Skeletal muscle tissue (tissue), 4 donors: Measurements from ENCODE around the gene ITLN2. TPM values are rescaled to one million over a fixed set of nuclear protein-coding genes. Genes with fewer than 3 reads are reported as not detected.
"Not testable (repeated sequence)": the region's sequence is repeated elsewhere in the genome, so short reads cannot be mapped to it uniquely, and the experiment has no call there.

Source experiments
- H3K27ac ChIP-seq: one replicate; pipeline ENCODE4 v1.7.0; 2013; ENCODE audit warnings: mild to moderate bottlenecking, low read depth, low read length, inconsistent platforms
- H3K27me3 ChIP-seq, 3 donors: one replicate each; pipeline ENCODE4 v1.7.0; 2013; ENCODE audit warnings: low read length in 3 of 3; ENCODE audit not compliant: control insufficient read depth in 3 of 3, insufficient read depth in 3 of 3
- H3K36me3 ChIP-seq, 3 donors: one replicate each; pipeline ENCODE4 v1.7.0; 2013; ENCODE audit warnings: low read length in 3 of 3; ENCODE audit not compliant: control insufficient read depth in 3 of 3, insufficient read depth in 3 of 3
- H3K4me1 ChIP-seq, 3 donors: one replicate each; pipeline ENCODE4 v1.7.0; 2013; ENCODE audit warnings: low read length in 3 of 3, mild to moderate bottlenecking in 3 of 3; ENCODE audit not compliant: control insufficient read depth in 3 of 3, insufficient read depth in 3 of 3
- H3K4me3 ChIP-seq, 3 donors: one replicate each; pipeline ENCODE4 v1.7.0; 2013; ENCODE audit warnings: low read length in 3 of 3
- H3K9ac ChIP-seq, 3 donors: one replicate each; pipeline ENCODE4 v1.7.0; 2013; ENCODE audit warnings: low read length in 3 of 3, mild to moderate bottlenecking in 3 of 3, moderate library complexity in 2 of 3, low read depth in 1 of 3
- H3K9me3 ChIP-seq, 3 donors: one replicate each; pipeline ENCODE4 v1.7.0; 2013; ENCODE audit warnings: low read length in 3 of 3; ENCODE audit not compliant: control insufficient read depth in 3 of 3
- total RNA-seq: library from RNA; depleted of rRNA; stranded (reverse); fragments of >200 nt; gene quantifications from one replicate; pipeline ENCODE4 v1.2.3, GENCODE V29; 2014
- donor health status: Osteomylitis.

The ITLN2 gene
- total RNA-seq, 1 donor from 2014 or later: not detected

GRCh38 chr1:160956966-160957365, 2.4 kb upstream of the ITLN2 start:
- H3K27me3 ChIP-seq: peaks cover 2 to 6% (median 3%) of the 10 kb centered on the region in 3 donors
- H3K9ac ChIP-seq: no peak overlapping the region
- no peaks in the 10 kb centered on the region for H3K36me3 ChIP-seq
- no peak overlapping the region for H3K4me3 ChIP-seq
- no peak overlapping the region for H3K27ac ChIP-seq
- H3K4me1 ChIP-seq: no peaks in the 10 kb centered on the region
- H3K9me3 ChIP-seq: no peaks in the 10 kb centered on the region

DNA sequence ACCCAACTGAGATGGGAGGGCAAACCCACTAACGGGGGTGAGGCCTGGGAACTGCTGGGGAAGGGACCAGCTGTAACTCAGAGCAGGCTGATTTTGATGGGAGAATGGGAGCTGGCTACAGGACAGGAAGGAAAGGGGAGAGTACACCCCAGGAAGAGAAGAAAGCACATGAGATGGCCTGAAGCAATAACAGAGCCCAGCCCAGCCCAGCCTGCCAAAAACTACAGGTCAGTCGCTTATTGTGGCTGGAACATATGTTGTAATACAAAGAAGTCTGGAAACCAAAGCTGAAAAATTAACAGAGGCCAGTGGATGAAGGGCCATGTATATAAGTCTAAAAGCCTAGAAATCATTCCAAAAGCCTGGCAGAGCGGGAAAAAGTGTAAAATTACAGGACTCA, 1.6 kb downstream of the ITLN2 start:
- Histone ChIP-seq H3K27me3 (peaks cover 2 to 17% (median 3%) of the 10 kb centered on the region in 3 donors), H3K27ac (no peak overlapping the region), H3K9me3 (no peaks in the 10 kb centered on the region), H3K4me1 (no peaks in the 10 kb centered on the region), H3K9ac (no peak overlapping the region), H3K36me3 (no peaks in the 10 kb centered on the region), H3K4me3 (no peak overlapping the region)

GRCh38 chr1:160952129-160952510, 2.5 kb downstream of the ITLN2 start:
- no peaks in the 10 kb centered on the region for H3K4me1 ChIP-seq
- no peak overlapping the region for H3K27ac ChIP-seq
- H3K9me3 ChIP-seq: no peaks in the 10 kb centered on the region
- peaks cover 2 to 17% (median 3%) of the 10 kb centered on the region in 3 donors for H3K27me3 ChIP-seq
- no peaks in the 10 kb centered on the region for H3K36me3 ChIP-seq
- no peak overlapping the region for H3K4me3 ChIP-seq
- no peak overlapping the region for H3K9ac ChIP-seq

DNA sequence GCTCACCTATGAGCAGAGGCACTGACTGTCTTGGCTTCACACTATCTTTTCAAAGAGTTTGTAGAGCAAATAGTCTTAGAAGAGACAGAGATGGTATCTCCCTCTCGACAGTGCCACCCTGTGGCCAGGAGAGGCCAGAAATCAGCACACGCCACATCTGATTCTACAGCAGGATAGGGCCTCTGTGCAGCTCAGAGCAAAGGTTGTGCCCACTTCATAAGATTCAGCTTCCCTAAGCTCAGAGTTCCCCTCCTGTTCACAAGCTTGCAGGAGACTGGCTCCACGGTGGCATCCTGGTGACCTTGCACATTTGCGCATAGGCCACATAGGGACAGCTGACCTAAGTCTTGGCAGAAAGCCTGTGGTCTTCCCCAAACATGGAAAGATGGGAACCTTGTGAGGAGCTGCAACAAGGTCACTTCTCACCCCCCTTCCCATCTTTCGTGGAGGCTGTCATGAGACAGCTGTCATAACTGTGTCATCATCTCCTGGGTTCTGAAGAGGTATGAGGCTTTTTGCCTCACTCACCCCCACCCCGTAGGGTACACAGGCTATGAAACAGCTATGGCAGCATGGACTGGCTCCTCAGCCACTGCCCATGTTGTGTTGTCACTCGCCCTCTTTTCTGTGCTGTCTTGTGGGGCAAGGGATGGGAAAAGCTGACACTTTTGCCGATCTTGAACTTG, 3.0 kb downstream of the ITLN2 start:
- Histone ChIP-seq H3K9me3 (no peaks in the 10 kb centered on the region), H3K27ac (no peak overlapping the region), H3K36me3 (no peaks in the 10 kb centered on the region), H3K9ac (no peak overlapping the region), H3K27me3 (peaks cover 0 to 12% (median 3%) of the 10 kb centered on the region in 3 donors), H3K4me1 (no peaks in the 10 kb centered on the region), H3K4me3 (no peak overlapping the region)

DNA sequence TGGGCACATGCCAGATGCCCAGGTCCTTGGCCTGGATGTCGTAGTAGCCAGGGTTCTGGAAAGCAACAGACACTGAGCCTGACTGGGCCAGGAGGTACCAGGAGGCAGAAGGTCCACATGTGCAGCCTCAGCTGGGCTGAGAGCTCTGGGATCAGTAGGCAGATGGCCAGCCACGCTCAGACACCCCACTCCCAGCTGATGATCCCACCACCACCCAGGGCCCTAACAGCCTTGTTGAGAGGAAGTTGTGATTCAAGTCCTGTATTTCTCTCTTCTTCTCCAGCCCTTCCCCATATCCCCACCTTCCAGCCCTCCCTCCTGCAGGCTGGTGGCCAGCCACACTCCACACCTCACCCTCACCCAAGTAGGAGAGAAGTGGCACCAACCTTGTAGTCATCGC, 4.0 kb downstream of the ITLN2 start:
- H3K36me3 ChIP-seq: no peaks in the 10 kb centered on the region
- H3K4me1 ChIP-seq: no peaks in the 10 kb centered on the region
- peaks cover 0 to 12% (median 3%) of the 10 kb centered on the region in 3 donors for H3K27me3 ChIP-seq
- no peak overlapping the region for H3K27ac ChIP-seq
- no peaks in the 10 kb centered on the region for H3K9me3 ChIP-seq
- no peak overlapping the region for H3K4me3 ChIP-seq
- no peak overlapping the region for H3K9ac ChIP-seq

DNA sequence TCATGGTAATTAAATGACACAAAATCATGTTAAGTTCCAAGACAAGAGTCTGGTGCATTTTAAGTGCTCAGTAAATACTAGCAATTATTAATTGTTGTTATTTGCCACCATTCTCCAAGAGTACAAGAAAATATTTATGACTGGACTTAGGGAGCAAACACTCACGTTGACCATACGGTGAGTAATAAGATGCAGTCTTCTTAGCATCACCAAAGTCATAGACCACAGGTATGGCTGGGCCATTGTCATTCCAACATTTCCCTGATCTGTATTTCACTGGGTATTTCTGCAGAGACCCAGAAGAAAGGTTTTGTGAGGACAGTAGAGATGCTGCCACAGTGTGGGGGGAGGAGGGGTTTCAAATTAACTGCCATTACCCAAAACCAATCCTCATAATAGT, 4.7 kb downstream of the ITLN2 start:
- no peak overlapping the region for H3K9ac ChIP-seq
- no peaks in the 10 kb centered on the region for H3K36me3 ChIP-seq
- no peak overlapping the region for H3K27ac ChIP-seq
- no peaks in the 10 kb centered on the region for H3K9me3 ChIP-seq
- H3K27me3 ChIP-seq: peaks cover 6 to 16% (median 7%) of the 10 kb centered on the region in 3 donors
- no peaks in the 10 kb centered on the region for H3K4me1 ChIP-seq
- H3K4me3 ChIP-seq: no peak overlapping the region

GRCh38 chr1:160949216-160949880, 5.3 kb downstream of the ITLN2 start:
- H3K4me1 ChIP-seq, H3K27ac ChIP-seq, H3K9ac ChIP-seq, H3K36me3 ChIP-seq, H3K9me3 ChIP-seq, H3K4me3 ChIP-seq: not testable (repeated sequence)
- peaks cover 6 to 16% (median 7%) of the 10 kb centered on the region in 3 donors for H3K27me3 ChIP-seq

- H3K9me3 ChIP-seq, H3K27ac ChIP-seq, H3K4me3 ChIP-seq, H3K9ac ChIP-seq, H3K4me1 ChIP-seq, H3K36me3 ChIP-seq: not testable (repeated sequence)
- H3K27me3 ChIP-seq: peaks cover 4 to 16% (median 6%) of the 10 kb centered on the region in 3 donors
Measured at GRCh38 chr1:160947174-160947759, 7.3 kb downstream of the ITLN2 start.

GRCh38 chr1:160945881-160946280, 8.7 kb downstream of the ITLN2 start:
- H3K9me3 ChIP-seq, H3K27me3 ChIP-seq, H3K36me3 ChIP-seq, H3K4me3 ChIP-seq, H3K9ac ChIP-seq, H3K27ac ChIP-seq, H3K4me1 ChIP-seq: not testable (repeated sequence)

- Histone ChIP-seq H3K4me1 (no peaks in the 10 kb centered on the region), H3K36me3 (no peaks in the 10 kb centered on the region), H3K9ac (no peak overlapping the region)
Measured at GRCh38 chr1:160945079-160945478, 9.5 kb downstream of the ITLN2 start.

More at GRCh38 chr1:160945079-160945478, 9.5 kb downstream of the ITLN2 start:
- Histone ChIP-seq H3K27me3 (peaks cover 4 to 6% (median 4%) of the 10 kb centered on the region in 3 donors), H3K4me3 (no peak overlapping the region), H3K9me3 (peaks cover 0 to 3% (median 0%) of the 10 kb centered on the region in 3 donors), H3K27ac (no peak overlapping the region)
